K562 (cell line): ENCODE measurements around the gene FLOT2.

Experiments used
- CAMTA2 ChIP-seq: fragments of 250-450 bp; sonication (Bioruptor Pico); conservative IDR thresholded peaks from 2 replicates; pipeline ENCODE4 v1.5.1; 2022
- CEBPB ChIP-seq: fragments of 450-650 bp; IDR thresholded peaks from 2 replicates; pipeline ENCODE4 v1.6.1; 2016; ENCODE audit warnings: missing genetic modification characterization, missing compliant biosample characterization
- FOXM1 ChIP-seq, 2 experiments: fragments of 450-650 bp in 1 of 2; sonication (generic) in 1 of 2; formaldehyde crosslinking in 1 of 2; IDR thresholded peaks; 2 replicates each; pipeline versions ENCODE4 v1.6.1 to v1.9.0; 2017 to 2022; ENCODE audit warnings: low read depth in 2 of 2, mild to moderate bottlenecking in 2 of 2, missing genetic modification reagents in 1 of 2, moderate library complexity in 1 of 2
- GABPA ChIP-seq: fragments of 200-800 bp; sonication (Bioruptor generic); conservative IDR thresholded peaks from 2 replicates; pipeline ENCODE4 v1.6.1; 2016; ENCODE audit warnings: low read depth, missing genetic modification characterization, missing compliant biosample characterization
- HNRNPH1 ChIP-seq: fragments of 200-400 bp; formaldehyde crosslinking; optimal IDR thresholded peaks from 2 replicates; pipeline ENCODE3; 2017; ENCODE audit warnings: low read depth, mild to moderate bottlenecking, low read length, moderate library complexity
- KDM1A ChIP-seq, 2 experiments: fragments of 450-650 bp; IDR thresholded peaks; 2 replicates each; pipeline ENCODE4 v1.6.1; 2016; ENCODE audit warnings: mild to moderate bottlenecking in 2 of 2
- PCBP2 ChIP-seq: fragments of 200-400 bp; formaldehyde crosslinking; IDR thresholded peaks from 2 replicates; pipeline ENCODE4 v1.6.1; 2018; ENCODE audit warnings: low read length, low read depth, mild to moderate bottlenecking, moderate library complexity; ENCODE audit not compliant: poor library complexity, severe bottlenecking
- POLR2AphosphoS5 ChIP-seq: IDR thresholded peaks from 2 replicates; pipeline ENCODE4 v1.6.1; 2011; ENCODE audit warnings: mild to moderate bottlenecking, low read depth, low read length, moderate library complexity; ENCODE audit not compliant: control insufficient read depth, insufficient read depth
- SAFB2 ChIP-seq: fragments of 200-400 bp; formaldehyde crosslinking; IDR thresholded peaks from 2 replicates; pipeline ENCODE4 v1.6.1; 2018; ENCODE audit warnings: borderline replicate concordance, low read length, low read depth, moderate library complexity; ENCODE audit not compliant: severe bottlenecking
- ZEB2 ChIP-seq: fragments of 450-650 bp; IDR thresholded peaks from 2 replicates; pipeline ENCODE4 v1.6.1; 2016
- ZNF24 ChIP-seq: fragments of 450-650 bp; IDR thresholded peaks from 2 replicates; pipeline ENCODE4 v1.6.1; 2016
- TF ChIP-seq, protein P1 (sequence below): sonication (generic); formaldehyde crosslinking; IDR thresholded peaks from 2 replicates; pipeline ENCODE4 v1.5.0; 2020; ENCODE audit warnings: missing genetic modification reagents
- TF ChIP-seq, protein P2 (sequence below), 3 experiments: IDR thresholded peaks in 2 of 3; conservative IDR thresholded peaks in 1 of 3; 2 replicates each; pipeline ENCODE4 v1.5.1; 2011 to 2012; ENCODE audit warnings: low read length in 3 of 3, mild to moderate bottlenecking in 3 of 3, control low read depth in 2 of 3, improper control_type of control experiment in 1 of 3, inconsistent platforms in 1 of 3, low read depth in 1 of 3, mixed read lengths in 1 of 3, moderate library complexity in 1 of 3; ENCODE audit not compliant: insufficient read depth in 2 of 3
- TF ChIP-seq, protein P3 (sequence below): IDR thresholded peaks from 2 replicates; pipeline ENCODE4 v1.6.1; 2011; ENCODE audit warnings: borderline replicate concordance, low read depth, mild to moderate bottlenecking, moderate library complexity, low read length; ENCODE audit not compliant: insufficient read depth, poor library complexity, severe bottlenecking

DNA sequence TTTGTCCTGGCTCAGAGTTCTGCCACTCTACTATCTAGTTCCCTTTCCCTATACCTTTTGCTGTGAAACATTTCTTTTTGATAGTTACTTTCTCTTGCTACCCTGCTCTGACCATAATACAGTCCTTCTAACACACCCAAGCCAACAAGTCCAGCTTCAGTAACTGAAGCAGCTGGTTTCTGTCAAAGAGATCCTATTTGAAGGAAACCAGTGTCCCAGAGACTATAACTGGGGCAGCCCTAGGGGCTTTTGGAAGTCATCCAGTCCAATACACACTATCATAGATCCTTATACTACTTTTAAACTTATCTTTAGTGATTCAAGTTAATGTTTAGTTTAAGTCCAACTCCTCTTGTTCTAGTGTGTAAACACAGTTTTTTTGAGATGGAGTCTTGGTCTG lies 22.7 kb upstream of the FLOT2 start:
- TF ChIP-seq GABPA (tag) (no peak), CEBPB (tag) (no peak), POLR2AphosphoS5 (no peak), SAFB2 (no peak), FOXM1 (IDR thresholded peaks at IDR 0.05; ENCODE audit: low read depth) (no peak), FOXM1 (CRISPR knock-in tag; IDR thresholded peaks at IDR 0.05; ENCODE audit: low read depth) (no peak), ZNF24 (no peak), CAMTA2 (CRISPR knock-in tag) (no peak), KDM1A (IDR thresholded peaks at IDR 0.05) (no peak), PCBP2 (no peak), HNRNPH1 (no peak), ZEB2 (no peak)
- TF ChIP-seq, protein P1, sequence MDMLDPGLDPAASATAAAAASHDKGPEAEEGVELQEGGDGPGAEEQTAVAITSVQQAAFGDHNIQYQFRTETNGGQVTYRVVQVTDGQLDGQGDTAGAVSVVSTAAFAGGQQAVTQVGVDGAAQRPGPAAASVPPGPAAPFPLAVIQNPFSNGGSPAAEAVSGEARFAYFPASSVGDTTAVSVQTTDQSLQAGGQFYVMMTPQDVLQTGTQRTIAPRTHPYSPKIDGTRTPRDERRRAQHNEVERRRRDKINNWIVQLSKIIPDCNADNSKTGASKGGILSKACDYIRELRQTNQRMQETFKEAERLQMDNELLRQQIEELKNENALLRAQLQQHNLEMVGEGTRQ (CRISPR knock-in tag), result no peak
- TF ChIP-seq, protein P2, sequence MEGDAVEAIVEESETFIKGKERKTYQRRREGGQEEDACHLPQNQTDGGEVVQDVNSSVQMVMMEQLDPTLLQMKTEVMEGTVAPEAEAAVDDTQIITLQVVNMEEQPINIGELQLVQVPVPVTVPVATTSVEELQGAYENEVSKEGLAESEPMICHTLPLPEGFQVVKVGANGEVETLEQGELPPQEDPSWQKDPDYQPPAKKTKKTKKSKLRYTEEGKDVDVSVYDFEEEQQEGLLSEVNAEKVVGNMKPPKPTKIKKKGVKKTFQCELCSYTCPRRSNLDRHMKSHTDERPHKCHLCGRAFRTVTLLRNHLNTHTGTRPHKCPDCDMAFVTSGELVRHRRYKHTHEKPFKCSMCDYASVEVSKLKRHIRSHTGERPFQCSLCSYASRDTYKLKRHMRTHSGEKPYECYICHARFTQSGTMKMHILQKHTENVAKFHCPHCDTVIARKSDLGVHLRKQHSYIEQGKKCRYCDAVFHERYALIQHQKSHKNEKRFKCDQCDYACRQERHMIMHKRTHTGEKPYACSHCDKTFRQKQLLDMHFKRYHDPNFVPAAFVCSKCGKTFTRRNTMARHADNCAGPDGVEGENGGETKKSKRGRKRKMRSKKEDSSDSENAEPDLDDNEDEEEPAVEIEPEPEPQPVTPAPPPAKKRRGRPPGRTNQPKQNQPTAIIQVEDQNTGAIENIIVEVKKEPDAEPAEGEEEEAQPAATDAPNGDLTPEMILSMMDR (IDR thresholded peaks at IDR 0.05 in 2 of 3, conservative IDR thresholded peaks at IDR 0.05 in 1 of 3; ENCODE audit: insufficient read depth in 2 of 3, low read depth in 1 of 3, low read length in 3 of 3), result no peak
- TF ChIP-seq, protein P3, sequence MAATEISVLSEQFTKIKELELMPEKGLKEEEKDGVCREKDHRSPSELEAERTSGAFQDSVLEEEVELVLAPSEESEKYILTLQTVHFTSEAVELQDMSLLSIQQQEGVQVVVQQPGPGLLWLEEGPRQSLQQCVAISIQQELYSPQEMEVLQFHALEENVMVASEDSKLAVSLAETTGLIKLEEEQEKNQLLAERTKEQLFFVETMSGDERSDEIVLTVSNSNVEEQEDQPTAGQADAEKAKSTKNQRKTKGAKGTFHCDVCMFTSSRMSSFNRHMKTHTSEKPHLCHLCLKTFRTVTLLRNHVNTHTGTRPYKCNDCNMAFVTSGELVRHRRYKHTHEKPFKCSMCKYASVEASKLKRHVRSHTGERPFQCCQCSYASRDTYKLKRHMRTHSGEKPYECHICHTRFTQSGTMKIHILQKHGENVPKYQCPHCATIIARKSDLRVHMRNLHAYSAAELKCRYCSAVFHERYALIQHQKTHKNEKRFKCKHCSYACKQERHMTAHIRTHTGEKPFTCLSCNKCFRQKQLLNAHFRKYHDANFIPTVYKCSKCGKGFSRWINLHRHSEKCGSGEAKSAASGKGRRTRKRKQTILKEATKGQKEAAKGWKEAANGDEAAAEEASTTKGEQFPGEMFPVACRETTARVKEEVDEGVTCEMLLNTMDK, result no peak
